H9 (cell line): ENCODE data around the gene NPAS3. TPM values are rescaled to one million over a fixed set of nuclear protein-coding genes. Genes with fewer than 3 reads are reported as not detected.

ENCODE experiments used
- DNase-seq: peaks from one replicate; pipeline ENCODE4 v3.0.0-alpha.2; 2017
- H2AFZ ChIP-seq: one replicate; pipeline ENCODE4 v1.6.1; 2013; ENCODE audit warnings: mild to moderate bottlenecking, low read length, control low read depth, moderate library complexity
- H2AK5ac ChIP-seq: 2 replicates; pipeline ENCODE4 v1.6.1; 2013; ENCODE audit warnings: low read length, control low read depth, mixed read lengths; ENCODE audit not compliant: insufficient read length
- H2BK120ac ChIP-seq: one replicate; pipeline ENCODE4 v1.6.1; 2013; ENCODE audit warnings: low read depth, mild to moderate bottlenecking, low read length, control low read depth, inconsistent platforms; ENCODE audit not compliant: poor library complexity, severe bottlenecking
- H2BK12ac ChIP-seq: 2 replicates; pipeline ENCODE4 v1.6.1; 2013; ENCODE audit warnings: low read length, control low read depth, mixed read lengths, low read depth; ENCODE audit not compliant: insufficient read length
- H2BK15ac ChIP-seq: 2 replicates; pipeline ENCODE4 v1.6.1; 2013; ENCODE audit warnings: low read depth, low read length, control low read depth
- H2BK20ac ChIP-seq: one replicate; pipeline ENCODE4 v1.6.1; 2013; ENCODE audit warnings: low read depth, mild to moderate bottlenecking, low read length, control low read depth, inconsistent platforms; ENCODE audit not compliant: poor library complexity, severe bottlenecking
- H2BK5ac ChIP-seq: 2 replicates; pipeline ENCODE4 v1.6.1; 2013; ENCODE audit warnings: low read length, control low read depth, mixed read lengths; ENCODE audit not compliant: insufficient read length
- H3K14ac ChIP-seq: 2 replicates; pipeline ENCODE4 v1.6.1; 2013; ENCODE audit warnings: low read length, control low read depth; ENCODE audit not compliant: insufficient read depth
- H3K18ac ChIP-seq: 2 replicates; pipeline ENCODE4 v1.6.1; 2013; ENCODE audit warnings: low read depth, mild to moderate bottlenecking, mixed read lengths, low read length, control low read depth; ENCODE audit not compliant: insufficient read length
- H3K23ac ChIP-seq: 2 replicates; pipeline ENCODE4 v1.6.1; 2013; ENCODE audit warnings: low read length, control low read depth, mixed read lengths, low read depth; ENCODE audit not compliant: insufficient read length
- H3K23me2 ChIP-seq: 2 replicates; pipeline ENCODE4 v1.6.1; 2013; ENCODE audit warnings: low read depth, mild to moderate bottlenecking, mixed read lengths, low read length, control low read depth; ENCODE audit not compliant: insufficient read length, poor library complexity, severe bottlenecking
- H3K27ac ChIP-seq: 2 replicates; pipeline ENCODE4 v1.5.1; 2013; ENCODE audit warnings: low read length, control low read depth, mixed read lengths, low read depth; ENCODE audit not compliant: insufficient read length
- H3K27me3 ChIP-seq: 2 replicates; pipeline ENCODE4 v1.6.1; 2013; ENCODE audit warnings: low read length, control low read depth, inconsistent platforms; ENCODE audit not compliant: insufficient read depth
- H3K4ac ChIP-seq: 2 replicates; pipeline ENCODE4 v1.6.1; 2013; ENCODE audit warnings: low read depth, mild to moderate bottlenecking, control low read depth, inconsistent platforms, low read length, moderate library complexity
- H3K4me1 ChIP-seq: 2 replicates; pipeline ENCODE4 v1.6.1; 2013; ENCODE audit warnings: low read length, control low read depth, inconsistent platforms; ENCODE audit not compliant: insufficient read depth
- H3K4me2 ChIP-seq: 2 replicates; pipeline ENCODE4 v1.6.1; 2013; ENCODE audit warnings: low read length, control low read depth, mixed read lengths; ENCODE audit not compliant: insufficient read length, insufficient read depth
- H3K56ac ChIP-seq: 2 replicates; pipeline ENCODE4 v1.6.1; 2013; ENCODE audit warnings: low read depth, mild to moderate bottlenecking, mixed read lengths, low read length, control low read depth; ENCODE audit not compliant: insufficient read length
- H3K79me1 ChIP-seq: 2 replicates; pipeline ENCODE4 v1.6.1; 2013; ENCODE audit warnings: low read depth, mild to moderate bottlenecking, moderate library complexity, low read length, control low read depth, inconsistent platforms; ENCODE audit not compliant: insufficient read depth, poor library complexity, severe bottlenecking
- H3K79me2 ChIP-seq: 2 replicates; pipeline ENCODE4 v1.6.1; 2013; ENCODE audit warnings: low read length, control low read depth, inconsistent platforms; ENCODE audit not compliant: insufficient read depth
- H3K9ac ChIP-seq: 2 replicates; pipeline ENCODE4 v1.6.1; 2013; ENCODE audit warnings: low read length, control low read depth, mixed read lengths; ENCODE audit not compliant: insufficient read length; ENCODE audit errors: extremely low read depth
- H3K9me3 ChIP-seq: one replicate; pipeline ENCODE4 v1.6.1; 2013; ENCODE audit warnings: low read depth, low read length, inconsistent platforms; ENCODE audit not compliant: control insufficient read depth
- H3T11ph ChIP-seq: one replicate; pipeline ENCODE4 v1.6.1; 2013; ENCODE audit warnings: mild to moderate bottlenecking, low read length, control low read depth, inconsistent platforms
- H4K20me1 ChIP-seq: one replicate; pipeline ENCODE4 v1.6.1; 2013; ENCODE audit not compliant: control insufficient read depth, insufficient read length, insufficient read depth
- H4K5ac ChIP-seq: 2 replicates; pipeline ENCODE4 v1.6.1; 2013; ENCODE audit warnings: low read depth, mild to moderate bottlenecking, mixed read lengths, low read length, control low read depth; ENCODE audit not compliant: insufficient read length
- H4K8ac ChIP-seq: replicated peaks from 2 replicates; pipeline ENCODE4 v1.6.1; 2013; ENCODE audit warnings: low read length, control low read depth, mixed read lengths, low read depth; ENCODE audit not compliant: insufficient read length
- H4K91ac ChIP-seq: 2 replicates; pipeline ENCODE4 v1.6.1; 2013; ENCODE audit warnings: low read depth, mild to moderate bottlenecking, moderate library complexity, mixed read lengths, low read length, control low read depth; ENCODE audit not compliant: insufficient read length
- H3K27ac Mint-ChIP-seq, 3 experiments: 2 replicates in 2 of 3; 3 replicates in 1 of 3; pipeline ENCODE4 v1.8.0; 2020 to 2021; ENCODE audit warnings: mixed read lengths in 3 of 3, mild to moderate bottlenecking in 1 of 3, moderate library complexity in 1 of 3
- H3K27me3 Mint-ChIP-seq: 2 replicates; pipeline ENCODE4 v1.8.0; 2021; ENCODE audit warnings: low read depth, mild to moderate bottlenecking, moderate library complexity, mixed read lengths
- H3K36me3 Mint-ChIP-seq, 3 experiments: 2 replicates in 2 of 3; 3 replicates in 1 of 3; pipeline ENCODE4 v1.8.0; 2020 to 2021; ENCODE audit warnings: low read depth in 3 of 3, mixed read lengths in 3 of 3; ENCODE audit not compliant: insufficient read depth in 1 of 3
- H3K4me1 Mint-ChIP-seq, 2 experiments: 2 replicates each; pipeline ENCODE4 v1.8.0; 2020; ENCODE audit warnings: mixed read lengths in 2 of 2
- H3K4me3 Mint-ChIP-seq, 2 experiments: 2 replicates in 1 of 2; 3 replicates in 1 of 2; pipeline ENCODE4 v1.8.0; 2020 to 2021; ENCODE audit warnings: mild to moderate bottlenecking in 2 of 2, mixed read lengths in 2 of 2, moderate library complexity in 1 of 2
- H3K9me3 Mint-ChIP-seq, 2 experiments: 2 replicates in 1 of 2; 3 replicates in 1 of 2; pipeline ENCODE4 v1.8.0; 2020; ENCODE audit warnings: mild to moderate bottlenecking in 2 of 2, mixed read lengths in 2 of 2, moderate library complexity in 1 of 2
- whole genome bisulfite sequencing: extraction: QIAGEN DNeasy Blood & Tissue Kit; methylation state at CpG from one replicate; pipeline ENCODE4 v1.1.7; 2013; ENCODE audit warnings: missing lambda C conversion rate, low lambda C conversion rate, mixed read lengths; ENCODE audit not compliant: insufficient read length; ENCODE audit errors: extremely low coverage; 5-methylcytosine and 5-hydroxymethylcytosine counted together
- total RNA-seq: library from RNA; stranded (reverse); gene quantifications from 2 replicates; pipeline ENCODE4 v1.2.1, GENCODE V29; 2021
- TF ChIP-seq, protein P1 (sequence below): fragments of 200-600 bp; sonication (generic); conservative IDR thresholded peaks from 3 replicates; pipeline ENCODE4 v1.8.0; 2021; ENCODE audit warnings: antibody characterized with exemption, mild to moderate bottlenecking

Gene NPAS3
- total RNA-seq, 1 experiment from 2014 or later: 0.17 TPM

DNA sequence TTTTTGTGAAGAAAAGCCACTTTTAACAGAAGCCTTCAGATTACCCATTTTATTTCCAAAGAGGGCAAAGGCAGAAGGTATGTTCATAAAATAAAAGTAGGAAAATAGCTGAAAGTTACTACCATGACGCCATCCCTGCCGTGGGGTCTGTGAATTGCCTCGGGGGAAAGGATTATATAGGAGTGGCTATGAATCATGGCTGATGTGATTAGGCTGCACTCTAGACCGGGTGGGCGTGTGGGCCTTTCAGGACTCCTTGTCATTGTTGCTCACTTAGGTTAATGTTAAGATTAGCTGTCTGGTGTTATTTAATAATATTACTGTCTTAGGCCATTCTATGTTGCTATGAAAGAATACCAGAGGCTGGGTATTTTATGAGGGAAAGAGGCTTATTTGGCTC is 816.7 kb downstream of the NPAS3 start:
- H3K27ac Mint-ChIP-seq: no peak overlapping the region
- no peaks in the 10 kb centered on the region for H3K4me1 ChIP-seq

More for the DNA sequence above, 816.7 kb downstream of the NPAS3 start:
- Histone ChIP-seq H4K91ac (no peak overlapping the region), H4K20me1 (no peaks in the 10 kb centered on the region), H3K79me2 (no peaks in the 10 kb centered on the region), H2BK12ac (no peak overlapping the region), H3K79me1 (no peaks in the 10 kb centered on the region), H3K27ac (no peak overlapping the region), H3K9me3 (no peaks in the 10 kb centered on the region), H4K5ac (no peak overlapping the region), H3K23me2 (no peaks in the 10 kb centered on the region), H3K27me3 (no peaks in the 10 kb centered on the region), H2BK5ac (no peak overlapping the region), H3K56ac (no peak overlapping the region), H3K4ac (no peak overlapping the region), H2AK5ac (no peak overlapping the region), H3K18ac (no peak overlapping the region), H3K14ac (no peak overlapping the region), H4K8ac (no peak overlapping the region), H2AFZ (no peak overlapping the region), H2BK120ac (no peak overlapping the region), H2BK15ac (no peak overlapping the region), H3K4me2 (no peak overlapping the region), H2BK20ac (no peak overlapping the region), H3T11ph (no peak overlapping the region), H3K9ac (no peak overlapping the region), H3K23ac (no peak overlapping the region)
- Mint-ChIP-seq H3K27me3 (no peaks in the 10 kb centered on the region), H3K4me1 (peaks cover 10 to 15% of the 10 kb centered on the region in 2 experiments), H3K4me3 (no peak overlapping the region), H3K9me3 (no peaks in the 10 kb centered on the region), H3K36me3 (0 out of 7 replicates have a peak, but pooled peaks cover 0 to 3% (median 0%) of the 10 kb centered on the region in 3 experiments)
- TF ChIP-seq, protein P1, sequence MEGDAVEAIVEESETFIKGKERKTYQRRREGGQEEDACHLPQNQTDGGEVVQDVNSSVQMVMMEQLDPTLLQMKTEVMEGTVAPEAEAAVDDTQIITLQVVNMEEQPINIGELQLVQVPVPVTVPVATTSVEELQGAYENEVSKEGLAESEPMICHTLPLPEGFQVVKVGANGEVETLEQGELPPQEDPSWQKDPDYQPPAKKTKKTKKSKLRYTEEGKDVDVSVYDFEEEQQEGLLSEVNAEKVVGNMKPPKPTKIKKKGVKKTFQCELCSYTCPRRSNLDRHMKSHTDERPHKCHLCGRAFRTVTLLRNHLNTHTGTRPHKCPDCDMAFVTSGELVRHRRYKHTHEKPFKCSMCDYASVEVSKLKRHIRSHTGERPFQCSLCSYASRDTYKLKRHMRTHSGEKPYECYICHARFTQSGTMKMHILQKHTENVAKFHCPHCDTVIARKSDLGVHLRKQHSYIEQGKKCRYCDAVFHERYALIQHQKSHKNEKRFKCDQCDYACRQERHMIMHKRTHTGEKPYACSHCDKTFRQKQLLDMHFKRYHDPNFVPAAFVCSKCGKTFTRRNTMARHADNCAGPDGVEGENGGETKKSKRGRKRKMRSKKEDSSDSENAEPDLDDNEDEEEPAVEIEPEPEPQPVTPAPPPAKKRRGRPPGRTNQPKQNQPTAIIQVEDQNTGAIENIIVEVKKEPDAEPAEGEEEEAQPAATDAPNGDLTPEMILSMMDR: no peak
- DNase-seq: no peak
- WGBS: no CpG with 5 or more reads among the region's 5 CpGs
